OCI-LY1 (cell line): Measurements from ENCODE around the gene PGK2.

Experiments used
- H2AFZ ChIP-seq: fragments of 200-600 bp; sonication (generic), shearing (Covaris generic); 2 replicates; pipeline ENCODE4 v1.6.0; 2014; ENCODE audit warnings: antibody characterized with exemption, mild to moderate bottlenecking, low read length
- H3F3A ChIP-seq: fragments of 200-600 bp; sonication (generic), shearing (Covaris generic); 2 replicates; pipeline ENCODE4 v1.6.0; 2014; ENCODE audit warnings: mild to moderate bottlenecking, antibody characterized with exemption, low read length, moderate library complexity; ENCODE audit not compliant: insufficient read depth
- H3K27ac ChIP-seq: fragments of 200-600 bp; sonication (generic); 2 replicates; pipeline ENCODE4 v1.5.1; 2014; ENCODE audit warnings: low read length, mixed run types, mild to moderate bottlenecking, low read depth; ENCODE audit not compliant: poor library complexity, severe bottlenecking
- H3K27me3 ChIP-seq: fragments of 200-600 bp; sonication (generic); 2 replicates; pipeline ENCODE4 v1.6.0; 2014; ENCODE audit warnings: antibody characterized with exemption, mild to moderate bottlenecking, low read length, moderate library complexity; ENCODE audit not compliant: insufficient read depth
- H3K36me3 ChIP-seq: fragments of 200-600 bp; sonication (generic); 2 replicates; pipeline ENCODE4 v1.6.1; 2014; ENCODE audit warnings: mild to moderate bottlenecking, antibody characterized with exemption, low read length, moderate library complexity, mixed read lengths; ENCODE audit not compliant: insufficient read depth
- H3K4me1 ChIP-seq: fragments of 200-600 bp; sonication (generic); 2 replicates; pipeline ENCODE4 v1.5.1; 2014; ENCODE audit warnings: mild to moderate bottlenecking, low read length, moderate library complexity; ENCODE audit not compliant: insufficient read depth, severe bottlenecking
- H3K4me2 ChIP-seq: fragments of 200-600 bp; sonication (generic), shearing (Covaris generic); 2 replicates; pipeline ENCODE4 v1.6.1; 2014; ENCODE audit warnings: low read length
- H3K4me3 ChIP-seq: fragments of 200-600 bp; sonication (generic); 2 replicates; pipeline ENCODE4 v1.5.1; 2014; ENCODE audit warnings: low read length, low read depth, mild to moderate bottlenecking, mixed read lengths; ENCODE audit not compliant: poor library complexity, severe bottlenecking
- H3K79me2 ChIP-seq: fragments of 200-600 bp; shearing (Covaris generic); 2 replicates; pipeline ENCODE4 v1.6.1; 2016; ENCODE audit warnings: mixed run types, low read length, mixed read lengths; ENCODE audit not compliant: insufficient read depth
- H3K9ac ChIP-seq: fragments of 200-600 bp; sonication (generic), shearing (Covaris generic); 2 replicates; pipeline ENCODE4 v1.6.1; 2014; ENCODE audit warnings: mild to moderate bottlenecking, low read length, mixed read lengths
- H3K9me2 ChIP-seq: fragments of 200-600 bp; sonication (generic), shearing (Covaris generic); 2 replicates; pipeline ENCODE4 v1.6.1; 2014; ENCODE audit warnings: low read depth, mild to moderate bottlenecking, low read length, mixed read lengths
- H3K9me3 ChIP-seq: fragments of 200-600 bp; shearing (Covaris generic); 2 replicates; pipeline ENCODE4 v1.6.1; 2014; ENCODE audit warnings: low read length, mixed read lengths
- H4K20me1 ChIP-seq: fragments of 200-600 bp; sonication (generic), shearing (Covaris generic); 2 replicates; pipeline ENCODE4 v1.6.0; 2016; ENCODE audit warnings: mild to moderate bottlenecking, low read length; ENCODE audit not compliant: insufficient read depth
- CTCF ChIP-seq: fragments of 200-600 bp; sonication (generic), shearing (Covaris generic); IDR thresholded peaks from 2 replicates; pipeline ENCODE4 v1.5.1; 2017; ENCODE audit warnings: mild to moderate bottlenecking, antibody characterized with exemption, low read length, moderate library complexity, mixed read lengths
- EZH2 ChIP-seq: fragments of 200-600 bp; sonication (generic), shearing (Covaris generic); IDR thresholded peaks from 2 replicates; pipeline ENCODE4 v1.8.0; 2017; ENCODE audit warnings: borderline replicate concordance, mixed run types, mild to moderate bottlenecking, antibody characterized with exemption, low read length, moderate library complexity, mixed read lengths

PGK2 gene

DNA sequence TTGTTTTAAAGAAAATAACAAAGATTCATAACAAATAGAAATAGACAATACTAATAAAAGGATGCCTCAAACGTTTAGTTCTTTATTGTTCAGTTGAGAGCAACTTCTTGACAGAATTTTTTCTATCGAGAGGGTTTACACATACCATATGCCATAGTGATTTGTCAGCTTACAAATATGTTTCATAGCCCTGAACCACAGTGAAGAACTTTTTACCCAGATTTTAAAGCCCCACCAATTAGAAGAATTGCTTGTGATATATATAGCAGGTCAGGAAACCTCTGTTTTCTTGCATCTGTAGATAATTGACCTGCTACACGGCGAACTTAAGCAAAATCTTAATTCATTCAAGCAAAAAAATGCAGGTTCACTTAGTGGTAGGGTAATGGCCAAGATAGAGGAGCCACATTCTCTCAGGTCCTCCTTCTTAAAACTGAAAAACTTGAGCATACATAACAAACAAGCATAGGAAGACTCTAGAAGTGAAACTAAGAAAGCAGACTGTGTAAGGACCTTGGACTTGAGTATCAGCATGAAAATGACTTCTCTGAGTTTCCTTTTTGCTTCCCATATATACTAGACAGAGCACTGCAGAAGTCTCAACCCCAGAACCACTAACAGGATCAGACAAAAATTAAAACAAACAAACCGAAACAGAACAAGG is 39.8 kb upstream of the PGK2 start:
- no peaks in the 10 kb centered on the region for H3K9me2 ChIP-seq
- TF ChIP-seq CTCF (no peak), EZH2 (no peak)
- no peak overlapping the region for H3K4me2 ChIP-seq
- H3K36me3 ChIP-seq = no peaks in the 10 kb centered on the region
- no peak overlapping the region for H3K4me3 ChIP-seq
- no peaks in the 10 kb centered on the region for H3F3A ChIP-seq
- H3K79me2 ChIP-seq = no peaks in the 10 kb centered on the region
- no peaks in the 10 kb centered on the region for H4K20me1 ChIP-seq
- H3K9ac ChIP-seq = no peak overlapping the region
- no peaks in the 10 kb centered on the region for H3K9me3 ChIP-seq
- no peak overlapping the region for H3K27ac ChIP-seq
- H3K27me3 ChIP-seq = no peaks in the 10 kb centered on the region
- H2AFZ ChIP-seq = no peak overlapping the region; the same call in 1 of the 2 replicates
- no peaks in the 10 kb centered on the region for H3K4me1 ChIP-seq

- Histone ChIP-seq H2AFZ (no peak overlapping the region), H3K9me3 (no peaks in the 10 kb centered on the region), H3K4me3 (no peak overlapping the region), H3K27ac (no peak overlapping the region), H3K9ac (no peak overlapping the region), H3K36me3 (no peaks in the 10 kb centered on the region), H3K4me2 (no peak overlapping the region), H3K9me2 (no peaks in the 10 kb centered on the region), H4K20me1 (no peaks in the 10 kb centered on the region), H3K79me2 (no peaks in the 10 kb centered on the region), H3F3A (no peaks in the 10 kb centered on the region), H3K4me1 (no peaks in the 10 kb centered on the region), H3K27me3 (no peaks in the 10 kb centered on the region)
- no peak for TF ChIP-seq EZH2
- no peak for TF ChIP-seq CTCF
These were observed 28.1 kb upstream of the PGK2 start for GRCh38 chr6:49815166-49815565.

DNA sequence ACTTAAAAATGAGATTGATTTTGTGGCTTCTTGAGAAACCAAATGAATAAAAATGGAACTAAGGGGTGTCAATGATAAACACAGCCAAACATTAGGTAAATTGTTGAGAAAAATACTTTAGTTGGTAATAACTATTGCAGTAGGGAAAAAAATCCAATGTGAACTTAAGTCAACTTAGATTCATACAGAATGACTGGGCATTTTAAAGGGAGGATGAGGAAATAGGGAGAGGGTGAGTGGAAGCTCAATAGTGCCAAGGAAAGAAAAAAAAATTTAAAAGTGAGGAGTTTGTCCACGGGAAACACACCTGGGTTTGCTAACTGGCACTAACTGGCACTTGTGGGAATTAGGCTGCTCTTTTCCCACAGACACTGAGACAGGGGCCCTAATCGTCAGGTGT is 26.2 kb upstream of the PGK2 start:
- Histone ChIP-seq H3K4me3 (no peak overlapping the region), H3K27ac (no peak overlapping the region), H2AFZ (no peak overlapping the region)

More for the DNA sequence above, 26.2 kb upstream of the PGK2 start:
- TF ChIP-seq CTCF (no peak), EZH2 (no peak)
- no peaks in the 10 kb centered on the region for H3F3A ChIP-seq
- no peaks in the 10 kb centered on the region for H4K20me1 ChIP-seq
- H3K9me2 ChIP-seq = no peaks in the 10 kb centered on the region
- H3K9ac ChIP-seq = no peak overlapping the region
- no peaks in the 10 kb centered on the region for H3K4me1 ChIP-seq
- no peaks in the 10 kb centered on the region for H3K79me2 ChIP-seq
- no peaks in the 10 kb centered on the region for H3K9me3 ChIP-seq
- H3K27me3 ChIP-seq = no peaks in the 10 kb centered on the region
- H3K36me3 ChIP-seq = no peaks in the 10 kb centered on the region
- H3K4me2 ChIP-seq = no peak overlapping the region
